Stimulated activated CD4-positive, alpha-beta T cell treated with anti-CD3 and anti-CD28 coated beads, Interleukin-15, amount 100 ng/mL, for 48 hours (primary cell): ENCODE measurements around the gene ZNF324.
A peak's percentile ranks its signal among the peaks of the same experiment; 100 is the strongest.
"Not testable (repeated sequence)": the region's sequence is repeated elsewhere in the genome, so short reads cannot be mapped to it uniquely, and the experiment has no call there.

Source experiments
- DNase-seq, 2 donors: peaks; one replicate each; pipeline ENCODE4 v3.0.0-alpha.2; 2020; ENCODE audit warnings: low read depth in 2 of 2

The ZNF324 gene

DNA sequence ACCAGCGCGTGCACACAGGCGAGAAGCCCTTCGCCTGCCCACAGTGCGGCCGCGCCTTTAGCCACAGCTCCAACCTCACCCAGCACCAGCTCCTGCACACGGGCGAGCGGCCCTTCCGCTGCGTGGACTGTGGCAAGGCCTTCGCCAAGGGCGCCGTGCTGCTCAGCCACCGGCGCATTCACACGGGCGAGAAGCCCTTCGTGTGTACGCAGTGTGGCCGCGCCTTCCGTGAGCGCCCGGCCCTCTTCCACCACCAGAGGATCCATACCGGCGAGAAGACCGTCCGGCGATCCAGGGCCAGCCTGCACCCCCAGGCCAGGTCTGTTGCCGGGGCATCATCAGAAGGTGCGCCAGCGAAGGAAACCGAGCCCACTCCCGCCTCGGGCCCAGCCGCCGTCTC, 4.9 kb downstream of the ZNF324 start:
- DNase-seq: no peak

- no peak for DNase-seq
Measured at GRCh38 chr19:58473775-58474174, 6.9 kb downstream of the ZNF324 start.

- no peak for DNase-seq
Measured at GRCh38 chr19:58474291-58474996, 7.6 kb downstream of the ZNF324 start.

DNA sequence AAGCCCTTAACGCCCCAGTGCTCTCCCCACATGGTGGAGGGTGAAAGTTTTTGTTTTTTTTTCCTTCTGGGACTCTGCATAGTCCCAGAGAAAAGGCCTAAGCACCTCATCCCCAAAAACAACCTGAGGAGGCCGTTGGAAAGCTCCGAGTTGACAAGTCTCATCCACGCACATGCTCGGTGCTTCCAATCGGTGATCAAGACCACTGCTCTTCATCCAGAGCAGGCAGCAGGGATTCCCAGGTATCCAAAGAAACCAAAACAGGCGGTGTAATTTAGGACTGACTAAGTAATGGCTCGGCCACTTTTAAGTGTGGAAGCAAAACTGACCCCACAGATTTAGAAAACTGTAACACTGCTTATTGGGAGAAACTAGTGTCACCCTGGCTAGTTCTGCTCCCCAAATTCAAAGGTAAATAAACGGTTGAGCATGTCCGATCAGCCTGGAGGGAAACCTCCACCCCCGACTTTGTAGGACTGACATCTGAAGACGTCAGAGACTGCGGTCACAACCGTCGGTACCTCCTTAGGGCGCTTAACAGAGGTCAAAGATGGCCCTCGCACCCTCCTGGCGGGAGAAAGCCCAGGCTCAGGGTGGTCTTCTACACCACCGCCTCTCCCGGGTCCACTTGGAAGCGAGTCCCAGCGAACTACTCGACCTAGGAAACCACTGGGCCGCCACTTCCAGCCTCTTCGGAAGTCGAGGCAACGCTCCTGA, 8.3 kb downstream of the ZNF324 start:
- no peak for DNase-seq

- peak; percentile 92 to 95 for DNase-seq
Measured at GRCh38 chr19:58475714-58476497, 9.0 kb downstream of the ZNF324 start, which contains the start of gene ZNF446. ZNF446 (plus strand) TSS chr19:58476352; CDS start chr19:58477219, 867 bp downstream.

- DNase-seq: no peak
Measured at GRCh38 chr19:58476498-58477015, 9.7 kb downstream of the ZNF324 start.

GRCh38 chr19:58477130-58477529, 10.2 kb downstream of the ZNF324 start:
- DNase-seq: no peak

GRCh38 chr19:58477871-58478270, 11.0 kb downstream of the ZNF324 start:
- no peak for DNase-seq

DNA sequence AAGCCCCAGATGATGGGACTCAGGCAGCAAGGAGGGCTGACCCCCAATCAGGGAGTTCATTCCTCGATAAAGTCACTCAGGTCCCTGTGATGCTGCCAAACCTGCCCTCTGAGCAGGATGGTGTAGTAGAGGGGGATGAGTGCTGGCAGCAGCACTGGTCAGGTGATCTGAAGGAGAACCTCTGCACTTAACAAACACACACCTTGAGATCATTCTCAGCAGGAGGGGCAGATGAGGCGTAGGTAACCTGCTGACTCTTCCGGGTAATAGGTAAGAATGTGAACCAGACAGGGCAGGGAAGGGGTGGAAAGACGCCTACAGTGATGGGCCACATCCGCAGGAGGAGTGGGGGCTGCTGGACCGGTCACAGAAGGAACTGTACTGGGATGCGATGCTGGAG, 12.4 kb downstream of the ZNF324 start:
- no peak for DNase-seq

GRCh38 chr19:58479736-58480480, 13.0 kb downstream of the ZNF324 start:
- no peak for DNase-seq

DNA sequence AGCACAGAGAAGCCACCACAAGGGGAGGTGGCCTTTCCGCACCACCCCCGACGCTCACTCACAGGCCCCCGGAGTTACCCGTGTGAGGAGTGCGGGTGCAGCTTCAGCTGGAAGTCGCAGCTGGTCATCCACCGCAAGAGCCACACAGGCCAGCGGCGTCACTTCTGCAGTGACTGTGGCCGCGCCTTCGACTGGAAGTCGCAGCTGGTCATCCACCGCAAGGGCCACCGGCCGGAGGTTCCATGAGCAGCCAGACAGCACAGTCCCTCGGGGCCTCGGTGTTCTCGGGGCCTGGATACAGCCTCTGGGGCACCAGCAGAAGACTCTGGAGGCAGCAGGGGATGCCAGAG, 13.6 kb downstream of the ZNF324 start:
- no peak for DNase-seq

DNA sequence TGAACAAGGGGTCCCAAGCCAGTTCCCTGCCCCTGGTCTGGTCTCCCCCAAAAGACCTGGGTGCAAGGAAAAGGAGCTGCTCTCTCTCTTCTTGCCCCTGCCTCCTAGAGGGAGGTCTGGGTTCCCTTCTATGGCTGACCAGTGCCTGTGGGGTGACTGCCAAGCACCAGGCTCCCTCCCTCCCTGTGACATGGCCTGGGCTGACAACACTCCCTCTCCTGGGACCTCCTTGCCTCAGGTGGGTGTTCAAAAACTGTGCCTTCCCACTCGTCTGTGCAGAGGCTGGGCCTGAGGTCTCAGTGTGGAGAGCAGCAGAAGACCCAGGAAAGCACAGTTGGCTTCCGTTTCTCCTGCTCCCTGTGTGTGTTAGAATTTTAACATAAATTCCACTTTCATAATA, 14.0 kb downstream of the ZNF324 start:
- DNase-seq: no peak

DNA sequence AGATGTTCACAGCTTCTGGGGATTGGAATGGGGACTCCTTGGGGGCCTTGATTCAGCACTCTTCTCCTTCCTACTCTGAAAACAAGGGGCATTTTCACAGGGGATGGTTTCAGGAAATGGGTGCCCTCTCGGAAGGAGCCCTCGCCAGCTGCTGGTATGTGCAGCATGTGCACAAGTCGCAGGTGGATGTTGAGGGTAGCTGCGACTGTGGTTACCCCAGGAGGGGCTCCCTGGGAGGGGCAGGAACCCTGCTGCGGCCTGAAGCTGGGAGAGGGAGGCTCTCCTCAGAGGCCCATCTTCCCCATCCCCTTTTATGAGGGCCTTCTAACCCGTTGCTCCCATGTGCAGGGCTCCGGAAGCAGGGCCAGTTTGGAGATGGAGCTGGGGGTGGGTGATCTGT, 15.5 kb downstream of the ZNF324 start:
- DNase-seq: no peak

GRCh38 chr19:58483776-58484175, 16.9 kb downstream of the ZNF324 start:
- DNase-seq: no peak

- not testable (repeated sequence) for DNase-seq
Measured at GRCh38 chr19:58484349-58484748, 17.5 kb downstream of the ZNF324 start.

GRCh38 chr19:58491393-58491792, 24.5 kb downstream of the ZNF324 start:
- no peak for DNase-seq

GRCh38 chr19:58492265-58492664, 25.4 kb downstream of the ZNF324 start:
- DNase-seq: no peak

DNA sequence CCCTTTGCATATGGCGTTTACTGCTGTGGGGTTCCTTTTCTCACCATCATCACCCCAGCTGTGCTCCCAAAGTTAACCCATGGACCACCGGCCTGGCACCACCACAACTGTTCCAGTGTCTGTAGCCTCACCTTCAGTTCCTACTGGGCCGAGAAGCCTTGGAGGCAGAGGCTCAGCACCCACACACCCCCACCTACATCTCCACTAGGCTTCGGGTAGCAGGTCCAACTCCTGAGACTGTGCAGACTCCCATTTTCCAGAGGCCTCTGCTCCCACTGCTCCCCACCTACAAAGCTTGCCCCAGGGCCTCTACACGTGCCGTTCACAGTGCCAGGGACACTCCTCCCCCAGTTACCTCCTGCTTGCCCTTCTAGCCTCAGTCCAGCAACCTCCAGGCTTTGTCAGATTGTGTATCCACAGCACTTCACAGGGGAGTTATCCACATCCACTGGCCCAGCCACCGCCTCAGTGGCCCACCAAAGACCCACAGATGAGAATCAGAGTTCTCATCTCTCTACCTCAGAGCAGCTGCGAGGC, 30.8 kb downstream of the ZNF324 start:
- no peak for DNase-seq

DNA sequence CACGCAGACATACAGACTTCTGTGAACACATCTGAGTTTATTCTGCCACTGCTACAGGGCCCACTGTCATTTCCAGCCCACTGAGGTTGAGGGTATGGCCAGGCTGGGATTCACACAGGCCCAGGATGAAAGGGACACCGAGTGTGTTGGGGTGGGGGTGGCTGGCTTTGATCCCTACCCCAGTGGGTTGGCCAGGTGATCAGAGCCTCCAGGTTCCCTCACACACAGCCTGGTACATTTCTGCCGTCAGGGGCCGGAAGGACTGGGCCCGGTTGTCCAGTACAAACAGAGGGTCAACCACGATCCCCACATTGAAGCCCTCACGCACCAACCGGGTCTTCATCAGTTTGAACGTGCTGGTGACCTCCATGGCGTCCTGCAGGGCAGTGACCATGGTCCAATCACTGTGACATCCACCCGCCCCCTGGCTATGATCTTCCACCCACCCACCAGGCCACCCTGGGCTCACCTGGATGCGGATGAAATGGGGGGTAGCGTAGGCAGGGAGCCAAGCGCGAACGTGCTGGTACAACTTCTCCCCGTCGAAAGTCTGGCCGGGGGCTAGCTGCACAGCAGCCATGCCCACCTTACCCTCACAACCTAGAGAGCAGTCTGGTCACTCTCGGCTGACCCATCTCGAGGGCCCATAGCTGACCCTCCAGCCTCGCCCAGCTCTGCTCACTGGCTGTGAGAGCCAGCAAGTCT, 31.6 kb downstream of the ZNF324 start:
- DNase-seq: no peak

- DNase-seq: peak; percentile 99 to 100
Measured at GRCh38 chr19:58499021-58499927, 32.4 kb downstream of the ZNF324 start.
